Mesodermal cell (in vitro differentiated cells): ENCODE results near the gene PER1. TPM values are rescaled to one million over a fixed set of nuclear protein-coding genes. Genes with fewer than 3 reads are reported as not detected.

Source experiments
- H3K27ac ChIP-seq: 2 replicates; pipeline ENCODE4 v1.7.0; 2013; ENCODE audit warnings: mild to moderate bottlenecking, low read depth, low read length, moderate library complexity; ENCODE audit not compliant: severe bottlenecking
- H3K36me3 ChIP-seq: 2 replicates; pipeline ENCODE4 v1.7.1; 2013; ENCODE audit warnings: mild to moderate bottlenecking, low read length, moderate library complexity; ENCODE audit not compliant: control insufficient read depth, insufficient read depth
- H3K4me1 ChIP-seq: one replicate; pipeline ENCODE4 v1.7.1; 2013; ENCODE audit warnings: mild to moderate bottlenecking, low read length; ENCODE audit not compliant: insufficient read depth, control insufficient read depth, poor library complexity, severe bottlenecking
- H3K4me3 ChIP-seq: 2 replicates; pipeline ENCODE4 v1.7.0; 2013; ENCODE audit warnings: low read length, control low read depth, mild to moderate bottlenecking; ENCODE audit not compliant: insufficient read depth, poor library complexity, severe bottlenecking; ENCODE audit errors: extremely low read depth
- H3K9me3 ChIP-seq: 2 replicates; pipeline ENCODE4 v1.7.1; 2013; ENCODE audit warnings: mild to moderate bottlenecking, low read length, moderate library complexity; ENCODE audit not compliant: control insufficient read depth
- WGBS, 2 experiments: methylation state at CpG; one replicate each; pipeline ENCODE4 v1.1.5; 2013; ENCODE audit warnings: missing lambda C conversion rate in 2 of 2; ENCODE audit not compliant: insufficient coverage in 2 of 2; 5-methylcytosine and 5-hydroxymethylcytosine counted together
- polyA plus RNA-seq, 2 experiments: library from polyadenylated mRNA; stranded (reverse); fragments of 50-300 nt; gene quantifications; one replicate each; pipeline ENCODE4 v1.2.3, GENCODE V29; 2013

Gene PER1
- 34.6 TPM for polyA plus RNA-seq (2013, experiment 1 of 2)
- 26.0 TPM for polyA plus RNA-seq (2013, experiment 2 of 2)

DNA sequence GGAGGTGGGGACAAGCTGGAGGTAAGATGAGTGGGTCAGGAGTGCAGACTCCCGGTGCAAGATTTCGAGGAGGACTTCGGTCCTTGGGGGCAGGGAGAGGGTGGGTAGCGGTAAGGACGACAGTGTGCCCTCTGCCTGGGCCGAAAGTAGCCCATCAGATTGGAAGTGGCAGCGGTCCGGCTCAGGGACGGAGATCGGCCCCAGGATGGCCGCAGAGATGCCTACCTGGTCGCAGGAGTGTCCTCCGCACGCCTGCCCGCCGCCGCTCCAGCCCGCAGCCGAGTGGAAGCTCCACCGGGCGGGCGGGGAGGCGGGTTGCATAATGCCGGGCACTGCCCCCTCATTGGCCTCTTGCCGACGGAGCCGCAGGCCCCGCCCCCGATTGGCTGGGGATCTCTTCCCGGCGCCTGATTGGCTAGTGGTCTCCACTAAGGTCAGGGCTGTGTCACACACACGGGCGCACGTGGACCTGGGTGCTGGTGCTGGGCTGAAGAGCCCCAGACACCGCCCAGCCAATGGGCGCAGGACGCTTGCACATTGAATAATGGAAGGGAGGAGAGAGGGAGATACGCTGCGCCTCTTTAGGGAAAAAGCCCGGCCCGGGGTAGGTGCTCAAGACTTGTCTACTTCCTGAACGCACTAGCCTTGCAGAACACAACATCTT is at the start of gene PER1:
Gene PER1 (minus strand): TSS at position 293 of the 664 bp plus-strand sequence. CDS start 1,698 bp downstream, outside the sequence.
- H3K36me3 ChIP-seq, result peaks cover 31% of the 10 kb centered on the region
- peaks cover 31% of the 10 kb centered on the region for H3K4me1 ChIP-seq
- H3K9me3 ChIP-seq, result no peaks in the 10 kb centered on the region
- 7 to 12% methylated on average over 40 to 41 of the region's 42 CpGs for WGBS, 2 experiments
- H3K4me3 ChIP-seq, result peak within 1 kb of the TSS; percentile 70
- peak within 1 kb of the TSS; percentile 100 for H3K27ac ChIP-seq

GRCh38 chr17:8192070-8192815 is 40.0 kb upstream of the PER1 start:
- H3K27ac ChIP-seq, result peak overlapping the region; percentile 78
- H3K4me3 ChIP-seq, result peak overlapping the region; percentile 10
- WGBS, 2 experiments, result 36 to 41% methylated on average over 8 to 10 of the region's 12 CpGs
- no peaks in the 10 kb centered on the region for H3K36me3 ChIP-seq
- H3K9me3 ChIP-seq, result no peaks in the 10 kb centered on the region
- H3K4me1 ChIP-seq, result peaks cover 17% of the 10 kb centered on the region

GRCh38 chr17:8190506-8190905 is 38.3 kb upstream of the PER1 start:
- Histone ChIP-seq H3K4me1 (peaks cover 17% of the 10 kb centered on the region), H3K4me3 (no peak overlapping the region), H3K9me3 (no peaks in the 10 kb centered on the region), H3K36me3 (no peaks in the 10 kb centered on the region), H3K27ac (no peak overlapping the region)
- 42 to 69% methylated on average over 3 to 5 of the region's 6 CpGs for WGBS, 2 experiments

- no peaks in the 10 kb centered on the region for H3K36me3 ChIP-seq
- peak within 1 kb of the TSS; percentile 62 for H3K27ac ChIP-seq
- WGBS, 2 experiments, result 0% methylated on average over 59 to 70 of the region's 70 CpGs
- peaks cover 17% of the 10 kb centered on the region for H3K4me1 ChIP-seq
- H3K9me3 ChIP-seq, result no peaks in the 10 kb centered on the region
- H3K4me3 ChIP-seq, result peak within 1 kb of the TSS; percentile 85
Measured at GRCh38 chr17:8189711-8190477, 37.7 kb upstream of the PER1 start, which contains the start of gene BORCS6. Gene BORCS6 (minus strand): TSS chr17:8190180. CDS start chr17:8190140, 40 bp downstream.

DNA sequence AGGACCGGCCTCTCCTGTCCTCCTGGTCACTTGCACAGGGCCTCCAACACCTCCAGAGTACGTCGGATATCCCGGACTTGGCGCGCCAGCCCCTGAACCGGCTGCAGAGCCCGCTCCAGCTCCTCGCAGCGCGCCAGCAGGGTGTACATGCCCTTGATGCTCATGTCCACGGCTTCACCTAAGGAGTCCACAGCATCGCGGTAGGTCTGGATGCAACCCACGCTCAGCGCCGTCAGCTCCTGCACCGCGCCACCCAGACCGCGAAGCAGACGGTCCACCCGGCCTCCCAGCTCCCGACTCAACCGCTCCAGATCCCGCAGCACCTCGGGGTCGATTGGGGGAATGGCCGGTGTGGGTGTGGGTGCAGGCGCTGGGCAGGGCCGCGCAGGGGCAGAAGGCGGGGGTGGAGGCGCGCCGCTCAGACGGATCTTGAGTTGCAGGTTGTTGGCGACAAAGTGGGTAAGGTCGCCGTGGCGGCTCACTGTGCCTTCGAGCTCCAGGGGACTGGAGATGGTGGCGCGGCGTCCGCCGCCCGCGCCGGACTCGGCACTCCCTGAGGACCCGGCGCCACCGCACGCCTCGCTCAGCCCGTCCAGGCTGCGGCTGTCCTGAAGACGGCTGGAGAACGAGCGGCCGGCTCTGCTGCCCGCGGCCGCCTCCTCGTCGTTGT is 37.0 kb upstream of the PER1 start:
- 12 to 17% methylated on average over 44 to 46 of the region's 67 CpGs for WGBS, 2 experiments
- H3K9me3 ChIP-seq, result no peaks in the 10 kb centered on the region
- H3K27ac ChIP-seq, result no peak overlapping the region

DNA sequence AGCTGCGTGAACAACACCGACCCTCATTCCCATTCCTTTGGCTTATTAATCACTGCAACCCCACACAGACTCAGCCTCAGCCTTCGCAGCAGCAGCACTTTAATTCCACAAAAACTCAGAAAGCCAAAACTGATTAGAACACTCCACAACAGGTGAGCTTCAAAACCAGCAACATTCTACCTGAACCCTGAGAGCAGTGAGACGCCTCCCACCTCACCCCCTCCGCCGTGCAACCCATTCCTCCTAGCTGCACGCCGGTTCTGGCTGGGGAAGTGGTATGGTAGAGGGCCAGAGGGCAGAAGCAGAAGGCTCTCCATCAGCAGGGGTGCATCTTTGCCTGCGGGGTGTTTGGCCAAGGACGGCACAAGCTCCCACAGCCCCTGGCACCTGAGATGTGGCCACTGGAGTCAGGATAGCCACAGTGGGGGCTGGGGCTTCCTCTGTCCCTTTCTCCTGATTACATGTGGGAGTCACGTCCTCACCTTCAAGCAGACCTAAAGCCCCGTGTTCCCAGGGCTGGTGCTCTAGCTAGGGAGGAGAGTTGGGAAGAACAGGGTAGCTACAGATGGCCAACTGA is 36.1 kb upstream of the PER1 start:
- WGBS, 2 experiments, result 58 to 61% methylated on average over 5 to 7 of the region's 12 CpGs
- Histone ChIP-seq H3K4me1 (peaks cover 21% of the 10 kb centered on the region), H3K27ac (peak overlapping the region; percentile 65), H3K36me3 (no peaks in the 10 kb centered on the region), H3K9me3 (no peaks in the 10 kb centered on the region), H3K4me3 (peak overlapping the region; percentile 85)

More for the DNA sequence above, 37.0 kb upstream of the PER1 start:
- Histone ChIP-seq H3K36me3 (no peaks in the 10 kb centered on the region), H3K4me1 (peaks cover 17% of the 10 kb centered on the region), H3K4me3 (peak overlapping the region; percentile 85)

DNA sequence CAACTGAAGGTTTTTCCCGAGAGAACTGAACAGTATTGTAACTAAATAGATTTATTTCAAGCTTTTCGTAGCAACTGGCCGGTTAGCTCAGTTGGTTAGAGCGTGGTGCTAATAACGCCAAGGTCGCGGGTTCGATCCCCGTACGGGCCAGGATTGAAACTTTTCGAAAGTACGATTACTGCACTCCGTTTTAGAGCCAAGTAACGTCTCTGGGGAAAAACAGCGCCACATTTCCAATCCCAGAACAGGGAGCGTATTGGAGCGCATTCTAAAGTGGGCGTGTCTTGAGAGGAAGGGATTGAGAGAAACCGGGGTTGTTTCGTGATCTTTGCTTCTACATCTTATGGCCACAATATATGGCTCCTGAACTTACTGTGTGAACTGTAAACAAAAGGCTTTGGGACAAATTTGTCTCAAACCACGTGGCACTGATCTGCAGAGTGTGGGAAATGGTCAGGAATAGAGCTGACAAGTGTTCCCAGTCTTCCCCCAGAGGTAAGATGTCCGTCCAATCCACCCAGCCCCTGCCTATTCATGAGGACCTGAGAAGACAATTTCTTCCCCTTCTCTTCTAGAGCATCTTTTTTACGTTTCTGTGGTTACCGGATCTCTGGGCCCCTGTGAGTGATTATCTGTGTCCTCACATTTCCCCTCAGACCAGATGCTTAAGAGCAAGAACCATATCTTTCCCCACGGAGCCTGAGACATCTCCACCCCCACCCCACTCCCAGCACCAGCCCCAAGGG is 35.5 kb upstream of the PER1 start:
- Histone ChIP-seq H3K4me3 (peak overlapping the region; percentile 85), H3K4me1 (peaks cover 18% of the 10 kb centered on the region), H3K9me3 (no peaks in the 10 kb centered on the region), H3K27ac (peak overlapping the region; percentile 88), H3K36me3 (no peaks in the 10 kb centered on the region)
- 3 to 5% methylated on average over 19 to 21 of the region's 25 CpGs for WGBS, 2 experiments

- Histone ChIP-seq H3K27ac (peak overlapping the region; percentile 88), H3K36me3 (no peaks in the 10 kb centered on the region), H3K4me3 (peak overlapping the region; percentile 85), H3K4me1 (peaks cover 17% of the 10 kb centered on the region), H3K9me3 (no peaks in the 10 kb centered on the region)
- 0 to 1% methylated on average over 26 to 31 of the region's 32 CpGs for WGBS, 2 experiments
Measured at GRCh38 chr17:8186787-8187516, 34.7 kb upstream of the PER1 start.

DNA sequence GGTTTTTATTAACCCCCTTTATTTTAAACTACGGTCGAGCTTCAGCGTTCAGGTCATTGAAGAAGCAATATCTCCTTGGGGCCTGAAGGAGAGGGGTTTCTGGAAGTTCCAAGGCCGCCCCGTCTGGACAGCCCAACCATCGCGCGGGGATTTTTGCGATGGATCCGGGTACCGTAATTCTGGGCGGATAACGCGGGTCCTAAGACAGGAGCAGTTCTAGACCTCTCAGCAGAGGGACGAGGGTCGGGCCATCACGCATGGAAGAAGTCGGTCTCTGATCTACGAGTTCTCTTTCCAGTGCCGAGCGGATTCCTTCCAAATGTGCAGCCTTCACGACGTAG is 34.2 kb upstream of the PER1 start:
- WGBS, 2 experiments, result 0 to 1% methylated on average over 17 to 23 of the region's 23 CpGs
- Histone ChIP-seq H3K9me3 (no peaks in the 10 kb centered on the region), H3K4me3 (peak overlapping the region; percentile 85), H3K36me3 (no peaks in the 10 kb centered on the region), H3K27ac (peak overlapping the region; percentile 88), H3K4me1 (peaks cover 17% of the 10 kb centered on the region)
